HUDEP-2 (cell line): ENCODE measurements around the gene VWA5B2.

Source experiments
- DNase-seq, 76 experiments: peaks; one replicate each; lab custom pipeline; 2025; ENCODE audit not compliant: unreplicated experiment in 76 of 76; lab: John Stamatoyannopoulos, UW

Gene VWA5B2

DNA sequence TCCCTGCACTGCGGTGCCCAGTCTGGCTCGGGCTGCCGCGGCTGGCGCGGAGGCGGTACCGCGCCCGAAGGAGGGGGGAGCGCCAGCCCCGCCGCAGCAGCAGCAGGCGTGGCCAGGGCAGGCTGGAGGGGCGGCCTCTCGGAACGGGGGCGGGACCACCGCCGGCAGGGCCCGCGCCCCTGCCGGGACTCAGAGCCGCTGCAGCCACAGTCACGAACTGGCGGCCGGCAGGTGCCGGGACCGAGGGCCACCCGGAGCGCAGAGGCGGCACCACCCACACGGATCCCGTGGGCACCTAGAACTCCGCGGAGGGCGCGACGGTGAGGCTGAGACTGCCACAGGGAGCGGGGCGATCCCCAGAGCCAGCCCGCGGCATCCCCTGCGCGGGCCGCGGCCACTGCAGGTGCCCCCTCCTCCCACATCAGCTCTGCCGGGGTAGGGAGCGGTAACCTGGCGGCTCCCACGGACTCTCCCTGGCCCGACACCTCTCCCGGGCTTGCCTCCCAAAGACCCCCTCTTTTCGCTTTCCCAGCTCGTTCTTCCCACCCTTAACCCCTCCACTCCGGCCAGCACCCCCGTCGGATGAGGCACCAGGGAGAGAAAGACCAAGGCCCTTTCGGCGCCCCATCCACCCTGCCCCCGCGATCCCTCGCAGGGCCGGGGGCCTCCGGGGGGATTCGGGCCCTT lies at the start of gene VWA5B2:
TSS of gene VWA5B2 (plus strand) at position 192 of the 687 bp plus-strand sequence. CDS start 944 bp downstream, outside the sequence.
- DNase-seq = peak in 59 of 76 experiments; percentile 4 to 75 (median 35)

DNA sequence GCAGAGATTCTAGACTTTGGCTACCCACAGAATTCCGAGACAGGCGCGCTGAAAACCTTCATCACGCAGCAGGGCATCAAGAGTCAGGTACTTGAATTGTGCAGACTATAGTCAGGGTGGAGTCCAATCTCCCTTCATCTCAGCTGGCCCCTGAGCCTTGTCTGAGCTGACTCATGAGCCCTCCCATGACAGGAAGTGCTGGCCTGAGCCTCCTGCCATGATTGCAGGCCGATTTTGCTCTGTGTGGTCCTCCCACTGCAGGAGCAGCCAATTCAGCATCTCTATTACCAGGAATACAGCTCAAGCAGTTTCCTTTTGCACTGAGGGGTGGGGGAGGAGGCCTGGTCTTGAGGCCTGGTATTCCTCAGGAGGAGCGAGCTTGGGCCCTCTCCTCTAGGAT lies 49.2 kb upstream of the VWA5B2 start:
- peak in 37 of 76 experiments; percentile 4 to 62 (median 31) for DNase-seq

DNA sequence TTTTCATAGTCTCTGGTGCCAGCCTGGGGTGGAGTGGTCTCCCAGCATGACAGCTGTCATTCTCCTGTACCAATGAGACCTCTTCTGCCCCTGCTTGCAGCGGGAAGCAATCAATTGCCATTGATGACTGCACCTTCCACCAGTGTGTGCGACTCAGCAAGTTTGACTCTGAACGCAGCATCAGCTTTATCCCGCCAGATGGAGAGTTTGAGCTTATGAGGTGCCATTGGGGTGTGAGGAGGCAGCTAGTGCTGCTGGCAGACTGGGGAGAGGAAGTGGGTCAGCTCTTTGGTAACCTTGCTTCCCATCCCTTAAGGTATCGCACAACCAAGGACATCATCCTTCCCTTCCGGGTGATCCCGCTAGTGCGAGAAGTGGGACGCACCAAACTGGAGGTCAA lies 47.8 kb upstream of the VWA5B2 start:
- DNase-seq = no peak

DNA sequence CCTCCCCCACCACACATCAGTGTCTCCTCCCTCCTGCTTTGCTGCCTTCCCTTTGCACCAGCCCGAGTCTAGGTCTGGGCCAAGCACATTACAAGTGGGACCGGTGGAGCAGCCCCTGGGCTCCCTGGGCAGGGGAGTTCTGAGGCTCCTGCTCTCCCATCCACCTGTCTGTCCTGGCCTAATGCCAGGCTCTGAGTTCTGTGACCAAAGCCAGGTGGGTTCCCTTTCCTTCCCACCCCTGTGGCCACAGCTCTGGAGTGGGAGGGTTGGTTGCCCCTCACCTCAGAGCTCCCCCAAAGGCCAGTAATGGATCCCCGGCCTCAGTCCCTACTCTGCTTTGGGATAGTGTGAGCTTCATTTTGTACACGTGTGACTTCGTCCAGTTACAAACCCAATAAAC lies 45.7 kb upstream of the VWA5B2 start:
- DNase-seq = no peak

DNA sequence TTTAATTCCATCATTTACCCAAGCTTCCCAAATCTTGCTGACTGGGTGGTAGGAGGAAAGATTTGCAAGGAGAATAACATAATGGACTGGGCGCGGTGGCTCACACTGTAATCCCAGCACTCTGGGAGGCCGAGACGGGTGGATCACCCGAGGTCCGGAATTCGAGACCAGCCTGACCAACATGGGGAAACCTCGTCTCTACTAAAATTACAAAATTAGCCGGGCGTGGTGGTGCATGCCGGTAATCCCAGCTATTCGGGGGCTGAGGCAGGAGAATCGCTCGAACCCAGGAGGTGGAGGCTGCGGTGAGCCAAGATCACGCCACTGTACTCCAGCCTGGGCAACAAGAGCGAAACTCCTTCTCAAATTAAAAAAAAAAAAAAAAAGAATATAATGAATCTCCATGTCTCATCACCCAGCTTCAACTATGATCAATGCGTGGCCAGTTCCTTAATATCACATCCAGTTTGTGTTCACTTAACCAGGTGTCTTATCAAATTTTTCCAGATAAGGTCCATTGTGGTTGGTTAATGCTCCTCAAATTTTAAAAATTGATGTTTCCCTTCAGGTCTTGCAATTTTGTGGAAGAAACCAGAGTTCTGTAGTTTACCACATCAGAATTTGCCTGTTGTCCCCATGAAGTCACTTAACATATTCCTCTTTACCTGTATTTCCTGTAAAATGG lies 44.7 kb upstream of the VWA5B2 start:
- DNase-seq = peak in 3 of 76 experiments; percentile 10 to 30 (median 26)

DNA sequence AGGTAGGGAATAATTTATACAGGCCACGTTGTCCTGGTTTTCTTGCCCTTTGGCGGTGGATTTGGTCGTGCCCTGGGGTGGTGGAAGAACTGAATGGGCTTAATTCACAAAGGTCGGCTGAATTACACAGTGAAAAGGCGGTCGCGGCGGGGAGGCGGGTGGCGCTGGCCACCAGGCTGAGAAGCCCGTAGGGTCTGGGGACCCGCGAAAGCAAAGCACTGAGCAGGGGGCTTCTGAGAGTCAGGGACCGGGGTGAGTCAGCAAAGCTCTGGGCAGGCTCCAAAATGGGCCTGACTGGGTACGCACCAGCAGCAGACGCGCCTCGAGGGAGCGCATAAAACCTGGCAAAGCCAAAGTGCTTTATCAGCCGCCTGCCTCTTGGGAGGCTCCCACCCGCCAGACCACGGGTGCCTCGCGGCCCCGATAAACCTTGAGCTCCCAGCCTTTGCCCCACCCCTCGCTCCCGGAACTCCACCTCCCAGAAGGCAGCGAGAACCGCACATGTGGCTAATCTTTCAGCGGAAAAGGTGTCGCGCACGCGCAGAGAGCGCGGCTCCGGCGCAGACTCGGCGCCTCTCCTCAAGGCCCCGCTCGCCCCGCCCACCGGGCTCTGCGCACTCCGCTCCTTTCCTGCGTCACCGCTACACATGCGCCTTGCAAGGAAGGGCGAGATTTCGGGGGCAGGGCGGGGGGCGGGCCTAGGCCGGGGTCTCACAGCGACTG lies 43.8 kb upstream of the VWA5B2 start:
- peak; percentile 57 to 99 (median 99) for DNase-seq

DNA sequence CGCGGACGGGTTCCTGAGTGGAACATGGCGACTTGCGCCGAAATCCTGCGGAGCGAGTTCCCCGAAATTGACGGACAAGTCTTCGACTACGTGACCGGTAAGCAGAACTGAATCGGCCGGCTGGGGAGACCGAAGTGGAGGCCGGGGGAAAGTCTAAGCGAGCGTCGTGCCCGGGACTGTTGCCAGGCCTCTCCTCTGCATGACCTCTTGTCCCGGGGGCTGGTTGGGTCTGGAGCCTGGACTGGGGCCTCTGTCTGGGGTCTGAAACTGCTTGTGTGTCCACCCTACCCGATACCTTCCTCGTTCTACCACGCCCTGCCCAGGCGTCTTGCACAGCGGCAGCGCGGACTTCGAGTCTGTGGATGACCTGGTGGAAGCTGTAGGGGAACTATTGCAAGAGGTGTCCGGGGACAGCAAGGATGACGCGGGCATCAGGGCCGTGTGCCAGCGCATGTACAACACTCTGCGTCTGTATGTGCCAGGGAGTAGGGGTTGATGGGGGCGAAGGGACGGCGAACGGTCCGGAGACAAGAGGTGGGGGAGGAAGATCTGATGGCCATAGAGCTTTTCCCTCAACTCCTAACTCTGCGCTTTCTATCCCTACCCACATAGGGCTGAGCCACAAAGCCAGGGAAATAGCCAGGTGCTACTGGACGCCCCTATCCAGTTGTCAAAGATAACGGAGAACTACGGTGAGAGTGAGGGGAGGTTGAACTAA lies 43.0 kb upstream of the VWA5B2 start, which contains the start of gene ABCF3:
TSS of gene ABCF3 (plus strand) at position 16 of the 718 bp plus-strand sequence. CDS start at position 25, 9 bp downstream.
- peak in 17 of 76 experiments; percentile 10 to 64 (median 39) for DNase-seq

DNA sequence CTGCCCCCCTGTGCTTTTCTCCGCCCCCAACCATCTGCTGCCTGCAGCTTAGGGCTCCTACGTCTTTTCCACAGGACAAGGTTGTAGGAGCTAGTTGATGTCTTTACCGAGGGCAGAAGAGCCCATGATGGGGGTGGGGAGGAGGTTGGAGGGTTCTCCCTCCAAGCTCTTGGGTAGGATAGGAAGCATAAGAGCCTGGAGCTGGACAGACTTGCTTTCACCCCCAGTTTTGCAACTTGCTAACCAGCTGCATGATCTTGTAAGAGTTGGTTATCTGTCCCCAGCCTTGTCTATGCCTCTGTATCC lies 42.5 kb upstream of the VWA5B2 start:
- no peak for DNase-seq

DNA sequence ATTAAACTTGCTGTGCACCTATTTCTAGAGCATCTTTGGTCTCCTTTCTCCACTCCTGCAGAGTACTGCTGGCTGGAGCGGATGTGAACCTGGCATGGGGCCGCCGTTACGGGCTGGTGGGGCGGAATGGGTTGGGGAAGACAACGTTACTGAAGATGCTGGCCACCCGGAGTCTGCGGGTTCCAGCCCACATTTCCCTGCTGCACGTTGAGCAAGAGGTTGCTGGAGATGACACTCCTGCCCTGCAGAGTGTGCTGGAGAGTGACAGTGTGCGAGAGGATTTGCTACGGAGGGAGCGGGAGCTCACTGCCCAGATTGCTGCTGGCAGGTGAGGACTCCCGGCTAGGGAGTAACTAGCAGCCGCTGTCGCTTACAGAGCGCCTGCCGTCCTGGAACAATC lies 41.3 kb upstream of the VWA5B2 start:
- DNase-seq = no peak

DNA sequence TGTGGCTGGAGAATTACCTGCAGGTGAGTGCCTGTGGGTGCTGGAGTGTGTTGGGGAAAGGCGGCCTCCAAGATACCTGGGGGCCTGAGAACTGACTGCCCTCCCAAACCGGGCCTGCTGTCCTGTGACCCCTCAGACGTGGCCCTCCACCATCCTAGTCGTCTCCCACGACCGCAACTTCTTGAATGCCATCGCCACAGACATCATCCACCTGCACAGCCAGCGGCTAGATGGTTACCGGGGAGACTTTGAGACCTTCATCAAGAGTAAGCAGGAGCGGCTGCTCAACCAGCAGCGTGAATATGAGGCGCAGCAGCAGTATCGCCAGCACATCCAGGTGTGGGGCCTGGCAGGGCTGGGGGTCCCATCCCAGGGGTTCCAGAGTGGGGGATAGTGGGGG lies 40.0 kb upstream of the VWA5B2 start:
- no peak for DNase-seq

DNA sequence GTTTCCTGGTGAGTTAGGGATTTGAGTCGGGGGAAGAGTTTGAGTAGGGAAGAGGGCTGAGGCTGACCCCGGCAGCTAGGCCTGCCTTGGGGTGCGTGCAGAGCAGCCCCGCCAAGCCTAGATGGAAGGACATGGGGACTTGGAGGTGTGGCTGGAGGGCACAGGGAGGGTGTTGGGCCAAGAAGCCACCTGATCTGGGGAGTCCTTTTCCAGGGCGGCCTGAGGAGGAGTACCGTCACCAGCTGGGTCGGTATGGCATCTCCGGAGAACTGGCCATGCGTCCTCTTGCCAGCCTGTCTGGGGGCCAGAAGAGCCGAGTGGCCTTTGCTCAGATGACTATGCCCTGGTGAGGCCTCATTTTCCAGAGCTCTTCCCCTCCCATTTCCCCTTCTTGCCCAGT lies 36.5 kb upstream of the VWA5B2 start:
- no peak for DNase-seq

DNA sequence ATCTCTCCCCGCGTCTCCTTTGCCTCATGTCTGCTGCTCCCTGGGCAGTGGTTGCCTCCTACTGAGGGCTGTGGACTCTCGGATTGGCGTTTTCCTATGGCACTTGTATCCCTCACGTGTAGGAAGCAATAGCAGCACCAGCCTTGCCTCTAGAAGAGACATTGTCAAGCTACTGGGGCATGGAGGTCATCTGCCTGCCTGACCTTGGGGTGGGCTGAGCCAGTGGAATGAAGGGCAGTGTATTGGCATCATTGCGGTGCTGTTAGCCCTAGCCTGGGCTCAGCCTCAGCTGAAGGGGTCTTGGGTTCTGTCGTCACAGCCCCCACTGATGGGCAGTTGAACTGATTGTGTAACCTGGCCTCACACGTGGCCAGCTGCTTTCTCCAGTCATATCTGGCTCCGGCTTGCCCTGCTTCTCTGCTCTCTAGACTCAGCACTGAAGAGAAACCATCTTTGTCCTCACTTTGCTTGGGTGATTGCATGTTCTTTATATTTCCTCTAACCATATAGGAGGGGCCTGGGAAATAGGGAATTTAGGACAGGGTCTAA lies 35.3 kb upstream of the VWA5B2 start:
- DNase-seq = no peak

DNA sequence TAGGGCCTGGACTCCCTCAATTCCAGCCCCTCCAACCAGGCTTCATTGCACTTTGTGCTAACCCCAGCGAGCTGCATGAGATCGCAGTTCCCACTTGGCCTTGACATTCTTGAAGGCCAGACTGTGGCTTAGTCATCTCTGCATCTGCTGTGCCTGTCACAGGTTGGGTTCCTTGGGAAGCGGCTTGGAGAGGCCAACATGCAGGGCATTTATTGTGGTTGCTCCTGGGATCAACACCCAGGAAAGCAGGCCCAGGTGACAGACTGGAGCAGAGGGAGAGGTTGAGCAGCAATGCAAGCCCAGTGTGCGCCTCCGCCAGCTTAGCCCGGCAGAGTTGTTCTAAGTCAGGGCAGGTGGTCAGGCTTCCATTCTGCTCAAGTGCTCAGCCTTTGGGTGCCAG lies 32.8 kb upstream of the VWA5B2 start:
- no peak for DNase-seq

DNA sequence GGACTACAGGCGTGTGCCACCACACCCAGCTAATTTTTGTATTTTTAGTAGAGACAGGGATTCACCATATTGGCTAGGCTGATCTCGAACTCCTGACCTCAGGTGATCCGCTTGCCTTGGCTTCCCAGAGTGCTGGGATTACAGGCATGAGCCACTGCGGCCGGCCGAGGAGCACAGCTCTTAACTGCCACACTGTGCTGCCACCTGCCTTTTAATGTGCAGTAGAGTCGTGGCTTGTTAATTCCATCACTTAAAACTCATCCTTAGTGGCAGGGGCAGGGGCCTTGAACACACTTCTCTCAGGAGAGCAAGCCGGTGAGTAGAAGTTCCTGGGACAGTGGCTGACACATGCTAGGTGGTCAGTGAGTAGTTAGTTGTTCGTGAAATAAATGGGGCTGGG lies 30.9 kb upstream of the VWA5B2 start:
- DNase-seq = no peak

DNA sequence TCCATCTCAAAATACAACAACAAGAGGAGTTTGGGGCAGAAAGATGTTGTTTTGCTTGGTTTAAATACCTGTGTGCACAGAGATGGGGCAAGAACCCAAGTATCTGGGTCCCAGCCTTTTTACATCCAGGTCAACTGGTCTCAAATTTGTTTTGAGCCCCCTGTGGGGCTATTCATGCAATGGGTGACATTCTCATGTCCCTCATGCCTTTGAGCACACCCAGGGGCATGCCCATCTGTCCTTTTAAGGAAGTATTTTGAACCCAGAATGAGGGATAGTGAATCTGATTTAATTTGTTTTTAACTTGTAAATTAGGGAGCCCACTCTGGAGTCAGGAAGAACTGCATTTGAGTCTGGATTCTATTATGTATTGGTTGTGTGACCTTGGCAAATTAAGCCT lies 28.6 kb upstream of the VWA5B2 start:
- DNase-seq = no peak

DNA sequence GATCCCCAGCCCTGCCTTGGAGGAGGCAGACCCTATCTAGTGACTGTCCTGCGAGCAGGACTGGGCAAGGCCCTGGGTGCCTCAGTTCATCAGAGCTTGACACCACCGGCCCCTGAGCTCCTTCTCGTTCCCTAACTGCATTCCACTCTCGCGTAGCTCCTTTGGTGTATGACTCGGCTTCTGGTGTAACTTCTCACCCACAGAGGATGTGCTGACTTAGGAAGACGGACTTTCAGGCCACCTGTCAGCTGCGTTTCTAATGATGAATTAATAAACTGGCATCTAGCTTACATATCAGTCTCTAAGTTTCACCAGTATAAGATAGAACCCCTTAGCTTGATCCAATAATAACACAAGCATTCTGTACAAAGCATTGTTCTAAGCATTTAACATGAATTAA lies 25.9 kb upstream of the VWA5B2 start:
- no peak for DNase-seq

DNA sequence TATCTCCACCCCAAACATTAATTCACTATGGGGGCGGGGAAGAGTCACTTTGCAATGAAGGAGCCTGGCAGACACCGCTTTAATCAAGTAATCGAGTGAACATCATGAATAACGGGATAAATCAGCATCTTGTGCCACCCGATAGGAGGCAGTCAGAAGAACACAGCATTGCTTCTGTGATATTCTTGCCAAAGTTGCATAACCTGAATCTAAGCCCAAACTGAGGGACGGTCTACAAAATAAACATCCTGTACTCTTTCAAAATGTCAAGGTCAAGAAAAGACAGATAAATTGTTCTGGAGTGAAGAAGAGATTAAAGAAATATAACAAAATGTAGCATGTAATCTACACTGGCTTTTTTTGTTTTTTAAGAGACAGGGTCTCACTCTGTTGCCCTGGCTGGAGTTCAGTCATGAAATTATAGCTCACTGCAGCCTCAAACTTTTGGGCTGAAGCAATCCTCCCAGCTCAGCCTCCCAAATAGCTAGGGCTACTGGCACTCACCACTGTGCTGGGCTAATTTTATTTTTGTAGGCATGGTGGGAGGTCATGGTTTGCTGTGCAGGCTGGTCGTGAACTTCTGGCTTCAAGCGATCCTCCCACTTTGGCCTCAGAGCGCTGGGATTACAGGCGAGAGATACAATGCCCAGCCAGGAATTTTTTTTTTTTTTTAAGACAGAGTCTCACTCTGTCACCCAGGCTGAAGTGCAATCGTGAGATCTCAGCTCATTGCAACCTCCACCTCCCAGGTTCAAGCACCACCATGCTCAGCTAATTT lies 20.1 kb upstream of the VWA5B2 start:
- peak in 2 of 76 experiments; percentile 3 to 15 for DNase-seq

DNA sequence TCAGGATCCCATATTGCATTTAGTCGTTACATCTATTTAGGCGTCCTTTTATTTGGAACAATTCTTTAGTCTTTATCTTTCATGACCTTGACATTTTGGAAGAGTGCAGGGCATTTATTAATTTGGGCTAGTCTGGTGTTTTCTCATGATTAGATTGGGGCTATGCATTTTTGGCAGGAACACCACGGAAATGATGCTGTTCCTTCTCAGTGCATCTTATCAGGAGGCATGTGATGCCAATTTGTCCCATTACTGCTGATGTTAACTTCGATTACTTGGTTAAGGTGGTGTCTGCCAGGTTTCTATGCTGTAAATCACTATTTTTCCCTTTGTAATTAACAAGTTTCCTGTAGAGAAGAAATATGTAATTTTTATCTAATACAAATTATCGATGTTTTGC lies 18.1 kb upstream of the VWA5B2 start:
- peak in 34 of 76 experiments; percentile 1 to 73 (median 26) for DNase-seq

DNA sequence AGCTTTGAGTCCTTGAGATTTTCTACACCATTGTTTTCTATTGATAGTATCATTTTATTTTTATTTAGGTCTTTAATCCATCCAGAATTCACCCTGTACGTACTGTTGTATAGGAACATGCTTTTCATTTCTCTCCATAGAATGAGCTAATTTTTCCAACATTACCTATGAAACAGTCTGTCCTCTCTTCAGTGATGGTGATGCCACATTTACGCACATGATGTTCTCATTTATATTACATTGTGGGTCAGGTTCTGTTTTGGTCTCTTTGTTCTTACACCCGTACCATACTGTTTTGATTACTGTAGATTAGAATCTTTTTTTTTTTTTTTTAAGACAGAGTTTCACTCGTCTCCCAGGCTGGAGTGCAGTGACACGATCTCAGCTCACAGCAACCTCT lies 17.7 kb upstream of the VWA5B2 start:
- no peak for DNase-seq

DNA sequence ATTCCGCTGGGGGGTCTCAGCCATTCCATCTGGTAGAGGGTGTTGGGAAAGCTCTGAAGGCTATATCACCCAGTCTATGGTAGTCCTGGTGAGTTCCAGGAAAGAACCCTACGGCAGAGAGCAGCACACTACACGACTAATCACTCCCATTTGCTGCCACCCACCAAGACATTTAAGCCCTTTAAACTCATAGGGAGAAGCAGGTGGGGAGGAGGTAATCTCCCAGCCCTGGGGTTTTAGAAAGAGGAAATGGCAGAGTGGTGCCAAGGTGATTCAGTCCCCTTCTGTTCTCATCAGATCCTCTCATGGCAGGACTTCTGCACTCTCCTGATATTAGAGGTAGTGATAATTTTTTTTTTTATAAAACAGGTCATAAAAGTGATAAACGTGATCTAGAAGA lies 10.6 kb upstream of the VWA5B2 start:
- DNase-seq = peak in 1 of 76 experiments; percentile 8
